Measurements from ENCODE around the gene RBP5.
"Not testable (repeated sequence)": the region's sequence is repeated elsewhere in the genome, so short reads cannot be mapped to it uniquely, and the experiment has no call there.

Gene RBP5

GRCh38 chr12:7122811-7123769 lies 5.6 kb downstream of the RBP5 start:
- no peak for DNase-seq (ENCODE audit: low read depth)

- no peak for DNase-seq (ENCODE audit: low read depth)
These were observed 7.4 kb downstream of the RBP5 start for GRCh38 chr12:7121324-7121723.

DNA sequence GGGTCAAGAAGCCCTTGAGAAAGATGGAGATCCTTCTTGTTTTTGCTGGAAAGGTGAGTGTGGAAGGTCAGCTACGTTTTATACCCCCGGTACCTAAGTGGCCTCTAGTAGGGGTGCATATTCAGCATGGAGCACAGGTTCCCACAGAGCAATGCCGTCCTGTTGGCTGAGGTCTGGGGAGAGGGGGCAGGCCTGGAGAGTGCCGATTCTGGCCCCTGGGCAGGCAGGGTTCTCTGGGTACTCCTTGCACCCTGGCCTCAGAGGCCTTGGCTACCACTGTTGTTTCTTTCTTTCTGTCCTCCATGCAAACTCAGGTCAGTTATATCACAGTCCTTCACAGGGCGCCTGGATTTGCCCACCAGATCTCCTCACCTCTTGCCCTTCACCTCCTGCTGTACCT lies 8.5 kb downstream of the RBP5 start:
- no peak for DNase-seq (ENCODE audit: low read depth)

GRCh38 chr12:7118881-7119280 lies 9.8 kb downstream of the RBP5 start:
- no peak for DNase-seq (ENCODE audit: low read depth)

DNA sequence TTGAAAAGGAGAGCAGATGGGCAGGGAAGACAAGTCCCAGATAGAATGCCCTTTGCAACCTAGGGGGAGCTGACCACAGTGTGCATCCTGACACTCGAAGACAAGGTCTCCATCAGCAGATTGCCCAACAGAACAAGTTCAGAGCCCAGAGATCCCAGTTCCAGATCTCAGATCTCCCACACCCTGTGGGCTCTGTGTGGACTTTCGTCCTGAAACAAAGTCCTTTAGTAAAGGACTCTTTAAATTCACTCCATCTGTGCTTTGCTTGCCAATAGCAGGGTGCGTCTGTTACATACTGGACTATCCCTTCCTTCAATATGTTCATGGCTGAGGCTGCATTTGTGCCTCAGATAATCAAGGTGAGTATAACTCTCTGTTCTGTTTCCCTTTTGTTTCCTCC lies 11.0 kb downstream of the RBP5 start:
- DNase-seq (ENCODE audit: low read depth) = no peak

GRCh38 chr12:7116916-7117315 lies 11.8 kb downstream of the RBP5 start:
- no peak for DNase-seq (ENCODE audit: low read depth)

- DNase-seq (ENCODE audit: low read depth) = no peak
These were observed 12.5 kb downstream of the RBP5 start for GRCh38 chr12:7116196-7116595.

DNA sequence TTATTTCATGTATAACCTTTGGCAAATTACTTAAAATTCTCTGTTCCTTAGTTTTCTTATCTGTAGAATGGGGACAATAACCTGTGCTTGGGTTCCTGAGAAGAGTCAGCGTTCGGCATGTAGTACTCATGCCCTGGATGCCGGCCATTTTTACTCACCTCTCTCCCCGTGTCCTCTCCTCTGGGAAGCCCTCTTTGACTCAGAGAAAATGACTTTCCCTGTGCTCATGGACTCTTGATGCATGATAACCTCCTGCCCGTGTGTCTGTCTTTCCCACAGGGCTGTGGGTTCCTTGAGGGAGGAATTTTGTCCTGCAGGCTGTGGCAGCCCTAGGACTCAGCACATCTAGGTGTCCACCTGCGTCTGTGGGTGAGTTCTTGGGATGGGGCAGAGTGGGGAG lies 13.8 kb downstream of the RBP5 start:
- no peak for DNase-seq (ENCODE audit: low read depth)

DNA sequence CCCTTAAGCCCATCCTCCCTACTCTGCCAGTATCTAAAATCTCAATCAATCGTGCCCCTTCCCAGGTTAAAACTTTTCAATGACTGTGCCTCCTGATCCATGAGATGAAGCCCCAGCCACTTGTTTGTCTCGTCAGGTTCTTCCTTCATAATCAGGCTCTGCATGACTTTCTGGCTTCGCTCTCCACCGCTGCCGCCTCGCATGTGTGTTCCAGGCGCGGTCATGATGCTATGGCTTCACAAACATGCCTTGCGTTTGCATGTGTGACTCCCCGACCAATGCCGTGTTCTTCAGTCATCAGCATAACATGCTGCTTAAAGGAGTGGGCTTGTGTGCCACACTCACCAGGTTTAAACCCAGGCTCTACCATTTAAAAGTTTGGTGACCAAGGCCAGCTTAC lies 14.7 kb downstream of the RBP5 start:
- DNase-seq (ENCODE audit: low read depth) = no peak

DNA sequence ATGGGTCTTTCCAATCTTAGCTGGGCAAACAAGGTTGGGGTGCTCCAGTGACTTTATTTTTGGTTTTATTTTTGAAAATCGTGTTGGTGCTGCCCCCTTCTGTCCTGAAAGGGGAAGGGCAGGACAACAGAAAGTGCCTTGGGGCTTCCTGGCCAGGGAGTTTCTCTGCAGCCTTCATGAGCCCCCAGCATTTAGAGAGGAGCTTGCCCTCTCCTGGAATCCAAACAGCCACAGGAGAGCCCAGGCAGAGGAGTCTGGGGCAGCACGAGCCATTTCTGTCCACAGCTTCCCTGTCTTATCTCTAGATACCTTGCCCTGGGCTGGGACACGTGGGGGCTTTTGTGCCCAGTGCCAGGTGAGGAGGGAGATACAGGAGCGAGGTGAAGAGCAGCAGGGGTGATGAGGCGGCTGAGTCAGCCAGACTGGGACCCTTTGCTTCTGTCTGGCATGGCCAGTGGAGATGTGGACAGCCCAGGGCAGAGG lies 15.3 kb downstream of the RBP5 start:
- peak; percentile 58 for DNase-seq (ENCODE audit: low read depth)

GRCh38 chr12:7112041-7112440 lies 16.6 kb downstream of the RBP5 start:
- DNase-seq (ENCODE audit: low read depth) = no peak

DNA sequence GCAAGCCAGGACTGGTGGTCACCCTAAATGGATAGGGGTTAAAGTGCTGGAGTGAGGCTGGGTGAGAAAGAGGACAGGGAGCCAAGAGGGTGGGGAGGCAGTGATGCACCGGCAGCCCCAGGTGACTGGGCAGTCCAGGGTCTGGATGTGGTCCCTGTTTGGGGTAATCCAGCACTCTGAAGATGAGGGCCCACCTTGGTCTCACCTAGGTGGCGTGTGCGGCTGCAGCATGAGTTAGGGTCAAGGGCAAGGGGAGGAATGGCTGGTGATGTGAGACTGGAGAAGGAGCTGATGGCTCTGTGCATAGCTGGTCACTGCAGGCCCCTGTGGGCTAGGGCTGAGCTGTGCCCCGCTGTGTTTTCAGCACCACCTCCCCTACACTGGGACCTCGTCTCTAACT lies 18.0 kb downstream of the RBP5 start:
- no peak for DNase-seq (ENCODE audit: low read depth)

GRCh38 chr12:7109572-7109920 lies 19.1 kb downstream of the RBP5 start:
- no peak for DNase-seq (ENCODE audit: low read depth)

- DNase-seq (ENCODE audit: low read depth) = peak; percentile 86
These were observed 19.7 kb downstream of the RBP5 start, which contains the start of gene C1RL for GRCh38 chr12:7108796-7109571. Gene C1RL (minus strand): TSS chr12:7109214. CDS start chr12:7109180, 34 bp downstream.

- DNase-seq (ENCODE audit: low read depth) = peak; percentile 84
These were observed 20.5 kb downstream of the RBP5 start for GRCh38 chr12:7108003-7108795.

DNA sequence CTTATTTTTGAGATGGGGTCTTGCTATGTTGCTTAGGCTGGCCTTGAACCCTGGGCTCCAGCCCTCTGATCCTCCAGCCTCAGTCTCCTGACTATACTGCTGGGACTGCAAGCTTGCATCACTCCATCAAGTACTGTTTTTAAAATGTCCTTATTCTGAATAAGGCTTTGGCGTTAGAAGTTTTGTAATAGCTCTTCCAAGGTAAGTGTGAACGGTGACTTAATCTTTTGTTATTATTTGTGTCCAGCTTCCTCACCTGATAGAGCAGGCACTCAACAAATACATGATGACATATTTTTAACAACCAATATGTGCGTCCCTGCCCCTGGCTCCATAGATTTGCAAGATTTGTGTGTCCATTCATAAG lies 21.1 kb downstream of the RBP5 start:
- DNase-seq (ENCODE audit: low read depth) = no peak

DNA sequence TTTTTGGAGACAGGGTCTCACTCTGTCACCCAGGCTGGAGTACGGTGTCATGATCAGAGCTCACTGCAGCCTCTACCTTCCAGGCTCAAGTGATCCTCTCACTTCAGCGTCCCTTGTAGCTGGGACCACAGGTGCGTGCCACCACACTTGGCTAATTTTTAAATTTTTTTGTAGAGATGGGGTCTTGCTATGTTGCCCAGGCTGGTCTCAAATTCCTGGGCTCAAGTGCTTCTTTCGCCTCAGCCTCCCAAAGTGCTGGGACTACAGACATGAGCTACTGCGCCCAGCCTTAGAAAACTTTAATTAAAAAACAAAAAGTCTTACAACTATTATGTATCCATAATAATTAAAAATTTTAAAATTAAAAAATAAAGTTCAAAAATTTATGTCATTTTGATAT lies 21.5 kb downstream of the RBP5 start:
- not testable (repeated sequence) for DNase-seq (ENCODE audit: low read depth)

- no peak for DNase-seq (ENCODE audit: low read depth)
These were observed 22.6 kb downstream of the RBP5 start for GRCh38 chr12:7106082-7106481.

DNA sequence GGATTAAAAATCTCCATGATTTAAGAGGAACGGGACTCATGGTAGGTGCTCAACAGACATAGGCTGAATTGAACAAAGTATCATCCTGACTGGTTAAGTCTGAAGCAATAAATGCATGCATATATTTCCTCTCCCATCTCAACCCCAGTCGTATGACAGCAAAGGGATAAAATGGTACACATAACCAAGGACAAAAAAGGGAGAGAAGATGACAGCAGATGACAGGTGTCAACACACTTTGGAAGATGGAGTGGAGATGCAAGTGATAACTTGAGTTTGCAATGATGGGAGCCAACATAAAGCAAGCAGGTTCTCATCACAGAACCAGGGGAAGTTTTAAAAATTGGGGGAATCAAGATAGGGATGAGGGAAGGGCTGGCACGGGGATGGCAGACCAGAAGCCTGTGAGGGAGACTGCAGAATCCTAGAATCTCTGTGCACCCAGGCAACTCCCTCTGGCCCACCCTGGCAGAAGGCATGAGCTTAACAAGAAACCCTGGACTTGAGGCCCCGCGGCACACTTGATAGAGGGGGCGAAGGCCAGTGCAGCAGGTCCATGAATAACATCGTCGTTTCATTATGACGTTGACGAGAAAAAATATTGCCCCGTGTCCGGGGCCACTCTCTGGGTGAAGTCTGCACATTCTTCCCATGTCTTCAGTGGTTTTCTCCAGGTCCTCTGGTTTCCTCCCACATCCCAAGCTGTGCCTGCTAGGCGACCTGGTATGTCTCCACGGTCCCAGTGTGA lies 24.7 kb downstream of the RBP5 start:
- no peak for DNase-seq (ENCODE audit: low read depth)

GRCh38 chr12:7102582-7102981 lies 26.1 kb downstream of the RBP5 start:
- no peak for DNase-seq (ENCODE audit: low read depth)

- DNase-seq (ENCODE audit: low read depth) = no peak
These were observed 27.0 kb downstream of the RBP5 start for GRCh38 chr12:7101694-7102131.
